ENCODE results near the gene ARRB1. TPM values are rescaled to one million over a fixed set of nuclear protein-coding genes. Genes with fewer than 3 reads are reported as not detected.

The ARRB1 gene
- total RNA-seq, 1 donor from 2014 or later, result 30.3 TPM

DNA sequence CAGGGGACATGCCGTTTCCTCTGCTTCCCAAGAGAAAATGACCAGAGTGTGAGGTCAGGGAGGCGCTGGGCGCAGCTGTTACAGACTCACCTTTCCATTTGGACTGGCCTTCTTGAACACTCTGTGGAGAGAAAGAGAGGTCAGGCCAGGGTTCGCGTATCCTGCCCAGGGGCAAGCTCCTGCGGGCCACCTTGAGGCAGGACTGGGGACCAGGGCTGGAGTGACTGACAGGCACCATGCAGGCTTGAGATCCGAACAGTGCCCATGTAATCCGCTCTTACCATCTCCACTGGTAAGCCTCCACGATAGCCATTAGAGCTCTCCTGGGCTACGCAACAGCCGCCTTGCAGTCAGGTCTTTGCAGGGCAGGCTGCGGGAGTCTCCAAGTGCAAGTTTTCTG is 61.5 kb downstream of the ARRB1 start:
- Histone ChIP-seq H3K9me3 (ENCODE audit: control insufficient read depth in 3 of 3, low read length in 3 of 3) (no peaks in the 10 kb centered on the region), H3K27me3 (ENCODE audit: control insufficient read depth in 3 of 3, insufficient read depth in 3 of 3, low read length in 3 of 3) (no peaks in the 10 kb centered on the region), H3K36me3 (ENCODE audit: control insufficient read depth in 3 of 3, insufficient read depth in 3 of 3, low read length in 3 of 3) (peaks cover 0 to 25% (median 4%) of the 10 kb centered on the region in 3 donors), H3K27ac (ENCODE audit: low read depth, low read length) (no peak overlapping the region), H3K4me3 (ENCODE audit: low read length in 3 of 3) (no peak overlapping the region), H3K4me1 (ENCODE audit: control insufficient read depth in 3 of 3, insufficient read depth in 3 of 3, low read length in 3 of 3) (peaks cover 3 to 7% (median 4%) of the 10 kb centered on the region in 3 donors), H3K9ac (ENCODE audit: low read depth in 1 of 3, low read length in 3 of 3) (peak overlapping the region in 1 of 3 donors; percentile 16)

DNA sequence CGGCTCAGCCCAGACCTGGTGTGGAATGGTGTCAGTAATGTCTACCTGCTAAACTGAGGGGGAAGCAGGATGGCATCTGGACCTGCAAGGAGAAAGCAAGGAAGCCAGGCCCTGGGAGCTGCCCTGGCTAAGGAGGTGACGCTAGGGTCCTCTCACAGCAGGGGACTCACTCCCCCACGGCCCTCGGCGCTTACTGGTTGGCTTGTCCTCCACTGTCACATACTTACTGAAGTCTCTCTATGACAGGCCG is 62.0 kb downstream of the ARRB1 start:
- Histone ChIP-seq H3K9me3 (ENCODE audit: control insufficient read depth in 3 of 3, low read length in 3 of 3) (no peaks in the 10 kb centered on the region), H3K4me1 (ENCODE audit: control insufficient read depth in 3 of 3, insufficient read depth in 3 of 3, low read length in 3 of 3) (peaks cover 3 to 7% (median 4%) of the 10 kb centered on the region in 3 donors), H3K4me3 (ENCODE audit: low read length in 3 of 3) (no peak overlapping the region), H3K27ac (ENCODE audit: low read depth, low read length) (no peak overlapping the region), H3K9ac (ENCODE audit: low read depth in 1 of 3, low read length in 3 of 3) (no peak overlapping the region), H3K36me3 (ENCODE audit: control insufficient read depth in 3 of 3, insufficient read depth in 3 of 3, low read length in 3 of 3) (peaks cover 0 to 26% (median 4%) of the 10 kb centered on the region in 3 donors), H3K27me3 (ENCODE audit: control insufficient read depth in 3 of 3, insufficient read depth in 3 of 3, low read length in 3 of 3) (no peaks in the 10 kb centered on the region)

DNA sequence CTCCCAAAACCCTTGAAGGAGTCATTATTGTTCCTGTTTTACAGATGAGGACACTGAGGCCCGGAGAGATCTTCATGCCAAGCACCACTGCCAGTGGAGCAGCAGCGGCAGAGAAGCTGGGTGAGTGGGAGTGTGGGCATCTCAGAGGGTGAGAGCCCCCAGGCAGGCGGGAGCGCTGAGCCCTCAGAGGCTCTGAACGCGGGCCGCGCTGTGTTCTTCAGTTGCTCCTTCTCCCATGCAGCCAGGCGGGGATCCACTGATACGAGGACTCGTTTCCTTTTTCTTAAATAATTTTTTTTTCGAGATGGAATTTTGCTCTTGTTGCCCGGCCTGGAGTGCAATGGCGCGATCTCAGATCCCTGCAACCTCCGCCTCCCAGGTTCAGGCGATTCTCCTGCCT is 63.9 kb downstream of the ARRB1 start:
- peaks cover 0 to 26% (median 8%) of the 10 kb centered on the region in 3 donors for H3K36me3 ChIP-seq (ENCODE audit: control insufficient read depth in 3 of 3, insufficient read depth in 3 of 3, low read length in 3 of 3)
- no peak overlapping the region for H3K9ac ChIP-seq (ENCODE audit: low read depth in 1 of 3, low read length in 3 of 3)
- no peak overlapping the region for H3K4me3 ChIP-seq (ENCODE audit: low read length in 3 of 3)
- no peaks in the 10 kb centered on the region for H3K9me3 ChIP-seq (ENCODE audit: control insufficient read depth in 3 of 3, low read length in 3 of 3)
- H3K27me3 ChIP-seq (ENCODE audit: control insufficient read depth in 3 of 3, insufficient read depth in 3 of 3, low read length in 3 of 3), result no peaks in the 10 kb centered on the region
- H3K27ac ChIP-seq (ENCODE audit: low read depth, low read length), result no peak overlapping the region
- peaks cover 0 to 3% (median 0%) of the 10 kb centered on the region in 3 donors for H3K4me1 ChIP-seq (ENCODE audit: control insufficient read depth in 3 of 3, insufficient read depth in 3 of 3, low read length in 3 of 3)

DNA sequence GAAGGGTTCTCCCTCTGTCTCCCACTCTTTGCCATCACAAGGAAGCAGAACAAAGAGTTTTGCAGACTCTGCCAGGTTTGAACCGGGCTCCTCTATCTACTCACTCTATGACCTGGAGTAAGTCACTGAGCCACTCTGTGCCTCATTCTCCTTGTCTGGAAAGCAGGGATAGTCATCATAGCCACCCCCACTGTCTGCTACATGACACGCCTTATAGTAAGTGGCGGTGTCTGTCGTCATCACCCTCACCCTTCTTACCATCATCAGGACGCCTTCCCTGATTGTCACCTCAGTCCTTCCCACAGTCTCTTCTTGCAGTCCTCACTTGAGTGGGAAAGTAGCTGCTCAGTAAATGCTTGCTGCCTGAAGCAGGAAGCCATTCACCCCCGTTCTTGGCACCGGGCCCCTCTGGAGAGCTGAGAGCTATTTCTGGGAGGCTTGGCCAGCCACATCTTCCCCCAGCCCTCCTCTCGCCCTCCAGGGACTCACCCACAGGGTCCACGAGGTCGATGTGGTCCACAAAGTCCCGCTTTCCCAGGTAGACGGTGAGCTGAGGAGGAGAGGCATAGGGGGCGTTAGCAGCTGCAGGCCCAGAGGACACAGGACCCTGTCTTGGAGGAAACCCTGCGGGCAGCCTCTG is 64.5 kb downstream of the ARRB1 start:
- Histone ChIP-seq H3K4me3 (ENCODE audit: low read length in 3 of 3) (no peak overlapping the region), H3K4me1 (ENCODE audit: control insufficient read depth in 3 of 3, insufficient read depth in 3 of 3, low read length in 3 of 3) (peaks cover 0 to 3% (median 0%) of the 10 kb centered on the region in 3 donors), H3K27me3 (ENCODE audit: control insufficient read depth in 3 of 3, insufficient read depth in 3 of 3, low read length in 3 of 3) (no peaks in the 10 kb centered on the region), H3K9ac (ENCODE audit: low read depth in 1 of 3, low read length in 3 of 3) (no peak overlapping the region), H3K27ac (ENCODE audit: low read depth, low read length) (no peak overlapping the region), H3K36me3 (ENCODE audit: control insufficient read depth in 3 of 3, insufficient read depth in 3 of 3, low read length in 3 of 3) (peaks cover 0 to 26% (median 8%) of the 10 kb centered on the region in 3 donors), H3K9me3 (ENCODE audit: control insufficient read depth in 3 of 3, low read length in 3 of 3) (no peaks in the 10 kb centered on the region)

DNA sequence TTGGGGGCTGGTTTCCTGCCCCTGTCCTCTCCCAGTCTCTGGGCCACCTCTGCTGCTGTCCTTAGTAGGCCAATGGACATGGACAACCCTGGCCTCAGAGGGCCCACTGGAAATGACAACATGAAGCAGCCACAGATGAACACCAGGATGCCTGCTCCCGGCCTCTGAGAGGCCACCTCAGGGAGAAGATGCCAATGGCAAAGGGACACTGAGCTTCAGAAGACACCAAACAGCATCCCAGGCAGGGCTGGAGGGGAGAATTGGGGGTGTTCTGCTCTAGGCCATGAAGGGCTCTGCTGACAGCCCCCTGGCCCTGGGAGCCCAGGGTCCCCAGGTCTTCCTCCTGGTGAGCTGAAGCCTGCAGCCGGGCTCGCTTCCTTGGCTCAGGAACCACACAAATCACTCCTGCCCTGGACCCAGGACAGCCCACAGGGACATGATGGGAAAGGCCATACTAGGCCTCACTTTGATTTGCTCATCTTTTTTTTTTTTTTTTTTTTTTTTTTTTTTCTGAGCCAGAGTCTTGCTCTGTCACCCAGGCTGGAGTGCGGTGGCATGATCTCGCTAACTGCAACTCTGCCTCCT is 65.6 kb downstream of the ARRB1 start:
- H3K9me3 ChIP-seq (ENCODE audit: control insufficient read depth in 3 of 3, low read length in 3 of 3), result no peaks in the 10 kb centered on the region
- peaks cover 0 to 31% (median 11%) of the 10 kb centered on the region in 3 donors for H3K36me3 ChIP-seq (ENCODE audit: control insufficient read depth in 3 of 3, insufficient read depth in 3 of 3, low read length in 3 of 3)
- no peak overlapping the region for H3K27ac ChIP-seq (ENCODE audit: low read depth, low read length)

DNA sequence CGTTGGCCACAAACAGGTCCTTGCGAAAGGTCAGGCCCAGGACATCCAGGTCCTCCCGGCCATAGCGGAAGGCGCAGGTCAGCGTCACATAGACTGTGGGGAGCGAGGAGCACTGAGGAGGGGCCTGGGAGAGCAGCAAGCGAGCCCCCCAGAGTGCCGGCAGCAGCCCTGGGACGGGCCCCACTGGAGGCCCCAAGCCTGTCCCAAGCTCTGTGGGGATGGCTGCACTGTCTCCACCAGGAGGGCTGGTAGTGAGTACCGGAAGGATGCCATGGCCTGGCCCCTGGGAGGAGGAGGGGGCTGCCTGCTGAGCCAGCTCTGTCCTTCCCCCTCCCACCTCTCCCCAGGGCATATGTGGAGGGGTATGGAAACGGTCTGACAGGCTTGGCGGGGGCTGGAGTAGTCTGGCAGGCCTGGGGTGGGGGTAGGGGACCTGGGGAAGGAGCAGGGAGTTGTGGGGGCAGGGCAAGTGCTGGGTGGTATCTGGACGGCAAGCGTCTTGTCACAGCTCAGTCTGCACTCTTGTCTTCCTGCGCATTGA is 68.0 kb downstream of the ARRB1 start:
- Histone ChIP-seq H3K27ac (ENCODE audit: low read depth, low read length) (no peak overlapping the region), H3K36me3 (ENCODE audit: control insufficient read depth in 3 of 3, insufficient read depth in 3 of 3, low read length in 3 of 3) (peaks cover 0 to 31% (median 14%) of the 10 kb centered on the region in 3 donors), H3K9me3 (ENCODE audit: control insufficient read depth in 3 of 3, low read length in 3 of 3) (no peaks in the 10 kb centered on the region), H3K4me3 (ENCODE audit: low read length in 3 of 3) (no peak overlapping the region), H3K9ac (ENCODE audit: low read depth in 1 of 3, low read length in 3 of 3) (no peak overlapping the region), H3K27me3 (ENCODE audit: control insufficient read depth in 3 of 3, insufficient read depth in 3 of 3, low read length in 3 of 3) (no peaks in the 10 kb centered on the region), H3K4me1 (ENCODE audit: control insufficient read depth in 3 of 3, insufficient read depth in 3 of 3, low read length in 3 of 3) (peaks cover 3 to 10% (median 5%) of the 10 kb centered on the region in 3 donors)

More for the DNA sequence above, 65.6 kb downstream of the ARRB1 start:
- Histone ChIP-seq H3K4me1 (ENCODE audit: control insufficient read depth in 3 of 3, insufficient read depth in 3 of 3, low read length in 3 of 3) (peaks cover 0 to 3% (median 2%) of the 10 kb centered on the region in 3 donors), H3K9ac (ENCODE audit: low read depth in 1 of 3, low read length in 3 of 3) (no peak overlapping the region), H3K27me3 (ENCODE audit: control insufficient read depth in 3 of 3, insufficient read depth in 3 of 3, low read length in 3 of 3) (no peaks in the 10 kb centered on the region), H3K4me3 (ENCODE audit: low read length in 3 of 3) (no peak overlapping the region)

DNA sequence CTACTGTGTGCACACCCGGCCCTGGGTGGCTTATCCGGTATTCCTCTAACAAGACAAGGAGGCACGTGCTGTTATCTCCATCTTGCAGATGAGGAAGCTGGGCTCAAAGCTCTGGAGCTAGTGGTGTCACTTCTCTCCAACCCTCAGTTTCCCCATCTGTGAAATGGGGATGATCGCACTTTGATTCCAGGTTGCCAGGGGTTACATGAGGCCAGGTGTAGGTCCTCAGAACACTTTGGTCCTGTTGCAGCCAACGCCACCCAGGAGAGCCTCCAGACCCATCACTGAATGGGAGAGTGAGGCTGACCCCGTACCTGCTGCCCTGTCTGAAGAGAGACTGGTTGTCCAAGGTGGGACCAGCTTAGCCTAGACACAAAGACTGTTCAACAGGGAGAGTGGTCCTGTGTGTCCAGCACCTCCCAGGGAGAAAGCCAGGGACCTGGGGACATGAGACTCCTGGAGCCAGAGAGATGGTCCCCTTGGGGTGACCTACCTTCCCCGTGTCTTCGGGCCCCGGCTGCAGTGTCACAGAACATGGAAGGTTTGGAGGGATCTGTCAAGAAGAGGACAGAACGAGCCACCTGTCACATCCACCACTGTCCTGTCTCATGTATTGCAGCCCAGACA is 69.9 kb downstream of the ARRB1 start:
- no peak overlapping the region for H3K27ac ChIP-seq (ENCODE audit: low read depth, low read length)
- no peaks in the 10 kb centered on the region for H3K27me3 ChIP-seq (ENCODE audit: control insufficient read depth in 3 of 3, insufficient read depth in 3 of 3, low read length in 3 of 3)
- H3K9ac ChIP-seq (ENCODE audit: low read depth in 1 of 3, low read length in 3 of 3), result no peak overlapping the region
- H3K36me3 ChIP-seq (ENCODE audit: control insufficient read depth in 3 of 3, insufficient read depth in 3 of 3, low read length in 3 of 3), result peaks cover 7 to 41% (median 26%) of the 10 kb centered on the region in 3 donors
- H3K4me3 ChIP-seq (ENCODE audit: low read length in 3 of 3), result no peak overlapping the region
- H3K9me3 ChIP-seq (ENCODE audit: control insufficient read depth in 3 of 3, low read length in 3 of 3), result no peaks in the 10 kb centered on the region
- peaks cover 3 to 8% (median 5%) of the 10 kb centered on the region in 3 donors for H3K4me1 ChIP-seq (ENCODE audit: control insufficient read depth in 3 of 3, insufficient read depth in 3 of 3, low read length in 3 of 3)

DNA sequence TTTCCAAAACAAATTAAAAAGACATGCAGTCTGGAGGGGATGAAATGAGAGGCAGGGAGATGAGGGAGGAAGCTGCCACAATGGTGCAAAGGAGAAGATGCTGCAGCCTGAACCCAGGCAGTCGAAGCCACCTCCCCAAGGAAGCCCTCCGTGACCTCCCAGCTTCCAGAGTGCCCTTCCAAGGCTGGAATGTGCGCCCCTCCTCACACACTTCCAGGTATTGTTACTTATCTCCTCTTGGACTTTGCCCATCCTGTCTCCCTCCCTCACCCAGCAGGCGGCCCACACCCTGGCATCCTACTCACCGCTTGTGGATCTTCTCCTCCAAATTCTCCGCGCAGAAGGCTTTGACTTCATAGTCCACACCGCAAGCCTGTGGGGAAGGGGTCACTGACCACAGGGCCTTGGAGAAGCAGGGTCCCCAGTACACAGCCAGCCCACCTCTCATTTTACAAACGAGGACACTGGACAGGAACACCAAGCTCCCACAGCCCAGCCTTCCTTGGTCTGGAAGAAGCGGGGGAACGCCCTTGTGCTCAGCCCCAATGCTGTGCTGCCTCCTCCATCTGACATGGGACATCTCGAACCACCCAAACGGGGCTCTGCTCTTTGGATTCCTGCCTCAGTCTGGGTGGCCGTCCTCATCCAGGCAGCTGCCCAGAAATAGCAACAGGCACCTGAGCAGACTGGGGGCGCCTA is 70.5 kb downstream of the ARRB1 start:
- no peak overlapping the region for H3K9ac ChIP-seq (ENCODE audit: low read depth in 1 of 3, low read length in 3 of 3)
- peaks cover 3 to 11% (median 5%) of the 10 kb centered on the region in 3 donors for H3K4me1 ChIP-seq (ENCODE audit: control insufficient read depth in 3 of 3, insufficient read depth in 3 of 3, low read length in 3 of 3)
- H3K27me3 ChIP-seq (ENCODE audit: control insufficient read depth in 3 of 3, insufficient read depth in 3 of 3, low read length in 3 of 3), result no peaks in the 10 kb centered on the region
- no peak overlapping the region for H3K4me3 ChIP-seq (ENCODE audit: low read length in 3 of 3)
- no peaks in the 10 kb centered on the region for H3K9me3 ChIP-seq (ENCODE audit: control insufficient read depth in 3 of 3, low read length in 3 of 3)
- no peak overlapping the region for H3K27ac ChIP-seq (ENCODE audit: low read depth, low read length)
- peaks cover 9 to 38% (median 28%) of the 10 kb centered on the region in 3 donors for H3K36me3 ChIP-seq (ENCODE audit: control insufficient read depth in 3 of 3, insufficient read depth in 3 of 3, low read length in 3 of 3)

DNA sequence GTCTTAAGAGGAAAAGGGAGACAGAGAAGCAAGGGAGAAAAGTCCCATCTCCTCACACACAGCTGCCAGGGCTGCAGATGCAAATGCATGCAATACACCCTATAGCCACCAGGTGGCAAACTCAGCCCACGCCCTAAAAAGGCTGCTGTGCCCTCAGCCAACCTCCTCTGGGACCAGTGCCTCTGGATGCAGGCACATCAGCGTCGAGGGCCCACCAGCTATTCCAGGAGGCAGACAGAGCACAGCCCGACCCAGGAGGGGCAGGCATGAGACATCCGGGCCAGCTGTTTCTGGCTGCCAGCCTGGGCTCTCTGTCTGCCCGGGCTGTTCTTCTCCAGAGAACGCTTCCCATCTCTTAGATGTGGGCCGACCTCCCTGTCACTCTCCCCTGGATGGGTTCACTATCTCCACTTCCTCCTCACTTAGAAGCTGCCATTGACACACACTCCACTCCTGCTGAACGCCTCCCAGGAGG is 71.2 kb downstream of the ARRB1 start:
- Histone ChIP-seq H3K4me1 (ENCODE audit: control insufficient read depth in 3 of 3, insufficient read depth in 3 of 3, low read length in 3 of 3) (peaks cover 3 to 11% (median 5%) of the 10 kb centered on the region in 3 donors), H3K4me3 (ENCODE audit: low read length in 3 of 3) (no peak overlapping the region), H3K36me3 (ENCODE audit: control insufficient read depth in 3 of 3, insufficient read depth in 3 of 3, low read length in 3 of 3) (peaks cover 9 to 33% (median 30%) of the 10 kb centered on the region in 3 donors), H3K9me3 (ENCODE audit: control insufficient read depth in 3 of 3, low read length in 3 of 3) (no peaks in the 10 kb centered on the region), H3K9ac (ENCODE audit: low read depth in 1 of 3, low read length in 3 of 3) (no peak overlapping the region), H3K27ac (ENCODE audit: low read depth, low read length) (no peak overlapping the region), H3K27me3 (ENCODE audit: control insufficient read depth in 3 of 3, insufficient read depth in 3 of 3, low read length in 3 of 3) (no peaks in the 10 kb centered on the region)
